ENCODE data around the gene SRD5A3. TPM values are rescaled to one million over a fixed set of nuclear protein-coding genes. Genes with fewer than 3 reads are reported as not detected.
A peak's percentile ranks its signal among the peaks of the same experiment; 100 is the strongest.
"Not testable (repeated sequence)": the region's sequence is repeated elsewhere in the genome, so short reads cannot be mapped to it uniquely, and the experiment has no call there.

SRD5A3 gene
- total RNA-seq, 1 donor from 2014 or later, result 4.2 TPM

GRCh38 chr4:55345054-55345453 is 988 bp upstream of the SRD5A3 start:
- H3K27ac ChIP-seq (ENCODE audit: low read depth, low read length), result no peak overlapping the region
- no peak overlapping the region for H3K4me3 ChIP-seq (ENCODE audit: low read length in 3 of 3)
- peaks cover 6 to 10% (median 9%) of the 10 kb centered on the region in 3 donors for H3K4me1 ChIP-seq (ENCODE audit: control insufficient read depth in 3 of 3, insufficient read depth in 3 of 3, low read length in 3 of 3)
- H3K36me3 ChIP-seq (ENCODE audit: control insufficient read depth in 3 of 3, insufficient read depth in 3 of 3, low read length in 3 of 3), result no peaks in the 10 kb centered on the region
- H3K27me3 ChIP-seq (ENCODE audit: control insufficient read depth in 3 of 3, insufficient read depth in 3 of 3, low read length in 3 of 3), result no peaks in the 10 kb centered on the region
- H3K9me3 ChIP-seq (ENCODE audit: control insufficient read depth in 3 of 3, low read length in 3 of 3), result no peaks in the 10 kb centered on the region
- no peak overlapping the region for H3K9ac ChIP-seq (ENCODE audit: low read depth in 1 of 3, low read length in 3 of 3)

DNA sequence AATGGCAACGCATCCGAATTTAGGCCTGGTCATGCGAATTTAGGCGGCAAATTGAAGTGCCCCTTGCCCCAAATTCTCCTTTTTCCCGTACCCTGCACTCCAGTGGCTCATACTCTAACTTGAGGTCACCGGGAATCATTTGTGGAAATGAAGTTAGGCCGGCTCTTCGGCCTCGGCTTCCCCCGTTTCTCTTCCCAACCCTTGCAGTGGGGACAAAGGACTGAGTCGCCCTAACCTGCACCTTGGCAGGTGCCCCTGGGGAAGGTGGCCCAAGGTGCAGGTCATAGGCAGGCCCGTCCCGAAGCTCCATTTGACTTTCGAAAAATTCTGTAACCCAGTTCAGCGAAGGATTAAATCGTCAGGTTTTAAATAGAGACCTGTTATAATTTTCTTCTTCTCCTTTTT is 811 bp downstream of the SRD5A3 start:
- Histone ChIP-seq H3K27me3 (ENCODE audit: control insufficient read depth in 3 of 3, insufficient read depth in 3 of 3, low read length in 3 of 3) (no peaks in the 10 kb centered on the region), H3K36me3 (ENCODE audit: control insufficient read depth in 3 of 3, insufficient read depth in 3 of 3, low read length in 3 of 3) (no peaks in the 10 kb centered on the region), H3K4me1 (ENCODE audit: control insufficient read depth in 3 of 3, insufficient read depth in 3 of 3, low read length in 3 of 3) (peaks cover 6 to 10% (median 9%) of the 10 kb centered on the region in 3 donors), H3K4me3 (ENCODE audit: low read length in 3 of 3) (peak overlapping the region; percentile 79 to 89 (median 83)), H3K9ac (ENCODE audit: low read depth in 1 of 3, low read length in 3 of 3) (peak overlapping the region; percentile 81 to 94 (median 91)), H3K9me3 (ENCODE audit: control insufficient read depth in 3 of 3, low read length in 3 of 3) (no peaks in the 10 kb centered on the region), H3K27ac (ENCODE audit: low read depth, low read length) (peak overlapping the region; percentile 87)

GRCh38 chr4:55347610-55348228 is 1.7 kb downstream of the SRD5A3 start:
- H3K27ac ChIP-seq (ENCODE audit: low read depth, low read length), result no peak overlapping the region
- H3K4me1 ChIP-seq (ENCODE audit: control insufficient read depth in 3 of 3, insufficient read depth in 3 of 3, low read length in 3 of 3), result peaks cover 6 to 10% (median 9%) of the 10 kb centered on the region in 3 donors
- H3K9ac ChIP-seq (ENCODE audit: low read depth in 1 of 3, low read length in 3 of 3), result no peak overlapping the region
- no peaks in the 10 kb centered on the region for H3K9me3 ChIP-seq (ENCODE audit: control insufficient read depth in 3 of 3, low read length in 3 of 3)
- H3K36me3 ChIP-seq (ENCODE audit: control insufficient read depth in 3 of 3, insufficient read depth in 3 of 3, low read length in 3 of 3), result no peaks in the 10 kb centered on the region
- H3K27me3 ChIP-seq (ENCODE audit: control insufficient read depth in 3 of 3, insufficient read depth in 3 of 3, low read length in 3 of 3), result no peaks in the 10 kb centered on the region
- H3K4me3 ChIP-seq (ENCODE audit: low read length in 3 of 3), result no peak overlapping the region

DNA sequence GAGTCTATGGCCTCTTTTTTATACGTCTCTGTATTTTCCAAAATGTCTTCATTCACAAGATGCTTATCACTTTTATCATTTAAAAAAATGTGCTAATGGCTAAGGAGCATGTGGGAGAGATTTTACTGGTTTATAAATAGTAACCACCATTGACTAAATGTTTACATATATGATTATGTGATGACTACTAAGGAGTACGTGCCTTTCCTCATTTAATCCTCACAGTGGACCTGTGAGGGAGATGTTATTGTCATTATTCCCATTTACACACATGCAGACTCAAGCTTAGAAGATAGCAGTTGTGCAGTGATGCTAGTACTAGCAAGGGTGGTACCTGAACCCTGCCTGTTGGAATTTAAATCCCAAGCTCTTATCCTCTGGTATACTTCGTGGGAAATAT is 2.4 kb downstream of the SRD5A3 start:
- no peaks in the 10 kb centered on the region for H3K9me3 ChIP-seq (ENCODE audit: control insufficient read depth in 3 of 3, low read length in 3 of 3)
- no peak overlapping the region for H3K27ac ChIP-seq (ENCODE audit: low read depth, low read length)
- no peaks in the 10 kb centered on the region for H3K36me3 ChIP-seq (ENCODE audit: control insufficient read depth in 3 of 3, insufficient read depth in 3 of 3, low read length in 3 of 3)
- H3K4me3 ChIP-seq (ENCODE audit: low read length in 3 of 3), result no peak overlapping the region
- peaks cover 6 to 10% (median 9%) of the 10 kb centered on the region in 3 donors for H3K4me1 ChIP-seq (ENCODE audit: control insufficient read depth in 3 of 3, insufficient read depth in 3 of 3, low read length in 3 of 3)
- no peaks in the 10 kb centered on the region for H3K27me3 ChIP-seq (ENCODE audit: control insufficient read depth in 3 of 3, insufficient read depth in 3 of 3, low read length in 3 of 3)
- H3K9ac ChIP-seq (ENCODE audit: low read depth in 1 of 3, low read length in 3 of 3), result no peak overlapping the region

- H3K27me3 ChIP-seq (ENCODE audit: control insufficient read depth in 3 of 3, insufficient read depth in 3 of 3, low read length in 3 of 3); H3K9me3 ChIP-seq (ENCODE audit: control insufficient read depth in 3 of 3, low read length in 3 of 3); H3K36me3 ChIP-seq (ENCODE audit: control insufficient read depth in 3 of 3, insufficient read depth in 3 of 3, low read length in 3 of 3); H3K4me3 ChIP-seq (ENCODE audit: low read length in 3 of 3); H3K27ac ChIP-seq (ENCODE audit: low read depth, low read length); H3K9ac ChIP-seq (ENCODE audit: low read depth in 1 of 3, low read length in 3 of 3); H3K4me1 ChIP-seq (ENCODE audit: control insufficient read depth in 3 of 3, insufficient read depth in 3 of 3, low read length in 3 of 3): not testable (repeated sequence)
These were observed 4.8 kb downstream of the SRD5A3 start for GRCh38 chr4:55350870-55351269.

DNA sequence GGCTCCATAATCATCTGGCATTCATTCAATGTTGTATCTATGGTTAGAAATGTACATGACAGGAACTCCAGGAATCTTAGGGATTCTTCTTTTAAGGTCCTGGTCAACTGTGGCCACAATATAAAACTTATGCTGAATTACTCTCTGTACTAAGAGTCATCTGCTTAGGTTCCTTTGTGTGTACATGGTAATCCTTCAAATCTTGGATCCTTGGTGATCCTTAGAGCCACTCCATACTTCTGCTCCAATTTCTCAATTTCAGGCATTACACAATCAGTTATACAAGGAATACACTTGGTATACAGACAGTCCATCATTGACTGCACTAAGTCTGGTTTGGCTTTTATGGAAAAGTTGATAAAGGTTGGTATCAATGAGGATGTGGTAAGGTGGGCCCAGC is 5.8 kb downstream of the SRD5A3 start:
- H3K27ac ChIP-seq (ENCODE audit: low read depth, low read length), result no peak overlapping the region

GRCh38 chr4:55352726-55353125 is 6.7 kb downstream of the SRD5A3 start:
- no peak overlapping the region for H3K9ac ChIP-seq (ENCODE audit: low read depth in 1 of 3, low read length in 3 of 3)
- no peak overlapping the region for H3K4me3 ChIP-seq (ENCODE audit: low read length in 3 of 3)
- H3K4me1 ChIP-seq (ENCODE audit: control insufficient read depth in 3 of 3, insufficient read depth in 3 of 3, low read length in 3 of 3), result peaks cover 0 to under 1% (median 0%) of the 10 kb centered on the region in 3 donors
- no peak overlapping the region for H3K27ac ChIP-seq (ENCODE audit: low read depth, low read length)
- H3K36me3 ChIP-seq (ENCODE audit: control insufficient read depth in 3 of 3, insufficient read depth in 3 of 3, low read length in 3 of 3), result peaks cover 0 to 4% (median 0%) of the 10 kb centered on the region in 3 donors
- no peaks in the 10 kb centered on the region for H3K9me3 ChIP-seq (ENCODE audit: control insufficient read depth in 3 of 3, low read length in 3 of 3)
- no peaks in the 10 kb centered on the region for H3K27me3 ChIP-seq (ENCODE audit: control insufficient read depth in 3 of 3, insufficient read depth in 3 of 3, low read length in 3 of 3)

More for the DNA sequence above, 5.8 kb downstream of the SRD5A3 start:
- Histone ChIP-seq H3K9me3 (ENCODE audit: control insufficient read depth in 3 of 3, low read length in 3 of 3) (no peaks in the 10 kb centered on the region), H3K4me1 (ENCODE audit: control insufficient read depth in 3 of 3, insufficient read depth in 3 of 3, low read length in 3 of 3) (peaks cover 4 to 7% (median 6%) of the 10 kb centered on the region in 3 donors), H3K36me3 (ENCODE audit: control insufficient read depth in 3 of 3, insufficient read depth in 3 of 3, low read length in 3 of 3) (peaks cover 0 to 4% (median 0%) of the 10 kb centered on the region in 3 donors), H3K27me3 (ENCODE audit: control insufficient read depth in 3 of 3, insufficient read depth in 3 of 3, low read length in 3 of 3) (no peaks in the 10 kb centered on the region), H3K4me3 (ENCODE audit: low read length in 3 of 3) (no peak overlapping the region), H3K9ac (ENCODE audit: low read depth in 1 of 3, low read length in 3 of 3) (no peak overlapping the region)

GRCh38 chr4:55353228-55353747 is 7.2 kb downstream of the SRD5A3 start:
- not testable (repeated sequence) for H3K4me3 ChIP-seq (ENCODE audit: low read length in 3 of 3); H3K9me3 ChIP-seq (ENCODE audit: control insufficient read depth in 3 of 3, low read length in 3 of 3); H3K36me3 ChIP-seq (ENCODE audit: control insufficient read depth in 3 of 3, insufficient read depth in 3 of 3, low read length in 3 of 3); H3K27ac ChIP-seq (ENCODE audit: low read depth, low read length); H3K27me3 ChIP-seq (ENCODE audit: control insufficient read depth in 3 of 3, insufficient read depth in 3 of 3, low read length in 3 of 3); H3K4me1 ChIP-seq (ENCODE audit: control insufficient read depth in 3 of 3, insufficient read depth in 3 of 3, low read length in 3 of 3); H3K9ac ChIP-seq (ENCODE audit: low read depth in 1 of 3, low read length in 3 of 3)

DNA sequence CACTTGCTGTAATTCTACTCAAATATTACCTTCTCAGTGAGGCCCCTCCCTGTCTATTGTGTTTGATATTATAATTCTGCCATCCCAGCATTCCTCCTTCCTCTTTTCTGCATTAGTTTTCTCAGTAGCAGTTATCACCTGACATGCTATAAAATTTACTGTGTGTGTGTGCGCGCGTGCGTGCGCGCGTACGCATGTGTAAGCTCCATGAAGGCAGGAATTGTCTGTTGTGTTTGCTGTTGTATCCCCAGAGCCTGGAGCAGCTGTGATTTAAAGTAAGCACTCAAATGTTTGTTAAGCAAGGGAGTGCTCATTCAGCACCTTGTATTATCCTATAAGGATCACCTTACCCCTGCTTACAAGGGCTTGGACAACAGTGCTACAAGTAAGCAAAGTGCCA is 8.6 kb downstream of the SRD5A3 start:
- Histone ChIP-seq H3K9ac (ENCODE audit: low read depth in 1 of 3, low read length in 3 of 3) (no peak overlapping the region), H3K4me3 (ENCODE audit: low read length in 3 of 3) (no peak overlapping the region), H3K27me3 (ENCODE audit: control insufficient read depth in 3 of 3, insufficient read depth in 3 of 3, low read length in 3 of 3) (no peaks in the 10 kb centered on the region), H3K27ac (ENCODE audit: low read depth, low read length) (no peak overlapping the region), H3K36me3 (ENCODE audit: control insufficient read depth in 3 of 3, insufficient read depth in 3 of 3, low read length in 3 of 3) (peaks cover 0 to 4% (median 0%) of the 10 kb centered on the region in 3 donors), H3K9me3 (ENCODE audit: control insufficient read depth in 3 of 3, low read length in 3 of 3) (no peaks in the 10 kb centered on the region), H3K4me1 (ENCODE audit: control insufficient read depth in 3 of 3, insufficient read depth in 3 of 3, low read length in 3 of 3) (peaks cover 10 to 11% (median 10%) of the 10 kb centered on the region in 3 donors)

DNA sequence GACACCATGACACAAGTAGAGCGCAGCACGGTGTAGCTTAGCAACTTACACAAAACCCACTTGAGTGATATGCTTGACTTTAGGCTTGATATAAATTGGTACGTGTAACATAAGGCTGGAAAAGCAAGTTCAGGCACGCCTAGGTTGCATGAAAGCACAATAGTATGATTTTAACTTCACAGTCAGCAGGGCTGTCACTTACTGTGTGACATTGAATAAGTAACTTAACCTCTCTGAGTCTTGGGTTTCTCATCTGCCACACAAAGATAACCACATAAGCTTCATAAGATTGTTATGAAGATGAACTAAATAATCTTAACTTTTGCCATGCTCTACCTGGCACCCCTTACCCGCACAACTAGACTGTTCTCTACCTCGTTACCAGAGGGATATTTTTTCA is 9.5 kb downstream of the SRD5A3 start:
- no peaks in the 10 kb centered on the region for H3K27me3 ChIP-seq (ENCODE audit: control insufficient read depth in 3 of 3, insufficient read depth in 3 of 3, low read length in 3 of 3)
- H3K4me1 ChIP-seq (ENCODE audit: control insufficient read depth in 3 of 3, insufficient read depth in 3 of 3, low read length in 3 of 3), result peaks cover 10 to 11% (median 10%) of the 10 kb centered on the region in 3 donors
- H3K9me3 ChIP-seq (ENCODE audit: control insufficient read depth in 3 of 3, low read length in 3 of 3), result no peaks in the 10 kb centered on the region
- no peak overlapping the region for H3K9ac ChIP-seq (ENCODE audit: low read depth in 1 of 3, low read length in 3 of 3)
- H3K4me3 ChIP-seq (ENCODE audit: low read length in 3 of 3), result no peak overlapping the region
- H3K36me3 ChIP-seq (ENCODE audit: control insufficient read depth in 3 of 3, insufficient read depth in 3 of 3, low read length in 3 of 3), result peaks cover 0 to 4% (median 0%) of the 10 kb centered on the region in 3 donors
- no peak overlapping the region for H3K27ac ChIP-seq (ENCODE audit: low read depth, low read length)

Data from skeletal muscle tissue (tissue), 4 donors.